HG03575 (cell line): Measurements from ENCODE around the gene ITPKB.

Experiments used
- ATAC-seq: cut with Tn5 transposase; IDR thresholded peaks from one replicate; pipeline ENCODE4 v1.9.1; 2021; ENCODE audit not compliant: unreplicated experiment, insufficient number of reproducible peaks, low FRiP score; ENCODE audit errors: extremely low read depth

ITPKB gene

DNA sequence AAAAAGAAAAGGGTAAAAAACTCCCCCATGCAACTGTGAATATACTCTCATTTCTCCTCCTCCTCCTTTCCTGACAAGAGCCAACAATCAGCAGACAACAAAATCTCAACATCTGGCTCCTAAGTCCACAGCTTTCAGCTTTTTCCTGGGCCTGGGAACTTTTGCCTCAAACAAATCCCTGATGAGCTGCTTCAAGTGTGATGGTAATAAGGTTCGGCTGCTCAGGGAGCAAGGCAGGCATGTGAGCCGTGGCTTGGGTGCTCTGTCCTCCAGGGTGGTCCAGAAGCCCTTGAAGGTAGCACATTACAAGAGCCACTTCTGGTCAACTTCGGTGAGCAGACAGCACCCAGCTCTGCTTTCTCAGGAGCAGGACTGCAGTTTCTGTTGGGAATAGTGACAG, 46.3 kb downstream of the ITPKB start:
- ATAC-seq: no peak

- ATAC-seq: no peak
These were observed 46.9 kb downstream of the ITPKB start for GRCh38 chr1:226692051-226692792.

GRCh38 chr1:226691247-226691646, 47.8 kb downstream of the ITPKB start:
- no peak for ATAC-seq

DNA sequence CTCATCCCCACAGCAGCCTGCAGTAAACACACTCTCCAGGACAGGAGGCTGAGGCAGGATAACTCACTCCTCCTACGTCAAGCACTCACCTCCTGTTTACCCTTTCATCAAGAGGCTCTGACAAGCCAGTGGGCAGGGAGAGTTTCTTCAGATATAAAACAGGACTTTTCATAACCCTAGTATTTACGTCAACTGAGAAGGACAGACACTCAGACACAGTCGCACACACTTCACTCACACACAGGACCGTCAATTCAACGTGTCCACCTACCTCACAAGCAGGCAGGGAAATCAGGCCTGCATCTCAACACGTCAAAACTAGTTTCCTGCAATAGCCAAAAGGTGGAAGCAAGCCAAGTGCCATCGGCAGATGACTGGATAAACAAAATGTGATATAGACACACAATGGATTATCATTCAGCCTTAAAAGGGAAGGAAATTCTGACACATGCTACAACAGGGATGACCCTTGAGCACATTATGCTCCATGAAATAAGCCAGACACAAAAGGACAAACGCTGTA, 48.6 kb downstream of the ITPKB start:
- ATAC-seq: no peak

- ATAC-seq: no peak
These were observed 50.3 kb downstream of the ITPKB start for GRCh38 chr1:226688808-226689207.

GRCh38 chr1:226688056-226688748, 50.9 kb downstream of the ITPKB start:
- ATAC-seq: no peak

DNA sequence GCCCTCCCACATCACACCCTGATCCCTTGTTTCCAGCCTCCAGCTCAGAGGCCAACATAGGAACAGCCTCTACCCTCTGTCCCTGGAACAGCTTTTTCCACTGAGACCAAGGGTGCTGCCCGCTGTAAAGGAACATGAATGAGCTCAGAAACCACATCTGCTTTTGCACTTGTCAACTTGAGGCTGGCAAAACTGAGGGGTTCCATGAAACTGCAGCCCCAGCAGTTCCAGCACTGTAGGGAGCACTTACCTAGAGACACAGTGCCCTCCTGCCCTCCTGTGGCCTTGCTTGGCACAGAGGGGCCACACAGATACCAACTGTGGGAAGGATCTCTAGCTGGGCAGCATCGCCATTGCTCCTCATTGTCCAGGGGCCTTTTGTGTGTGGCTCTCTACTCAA, 51.7 kb downstream of the ITPKB start:
- ATAC-seq: no peak

DNA sequence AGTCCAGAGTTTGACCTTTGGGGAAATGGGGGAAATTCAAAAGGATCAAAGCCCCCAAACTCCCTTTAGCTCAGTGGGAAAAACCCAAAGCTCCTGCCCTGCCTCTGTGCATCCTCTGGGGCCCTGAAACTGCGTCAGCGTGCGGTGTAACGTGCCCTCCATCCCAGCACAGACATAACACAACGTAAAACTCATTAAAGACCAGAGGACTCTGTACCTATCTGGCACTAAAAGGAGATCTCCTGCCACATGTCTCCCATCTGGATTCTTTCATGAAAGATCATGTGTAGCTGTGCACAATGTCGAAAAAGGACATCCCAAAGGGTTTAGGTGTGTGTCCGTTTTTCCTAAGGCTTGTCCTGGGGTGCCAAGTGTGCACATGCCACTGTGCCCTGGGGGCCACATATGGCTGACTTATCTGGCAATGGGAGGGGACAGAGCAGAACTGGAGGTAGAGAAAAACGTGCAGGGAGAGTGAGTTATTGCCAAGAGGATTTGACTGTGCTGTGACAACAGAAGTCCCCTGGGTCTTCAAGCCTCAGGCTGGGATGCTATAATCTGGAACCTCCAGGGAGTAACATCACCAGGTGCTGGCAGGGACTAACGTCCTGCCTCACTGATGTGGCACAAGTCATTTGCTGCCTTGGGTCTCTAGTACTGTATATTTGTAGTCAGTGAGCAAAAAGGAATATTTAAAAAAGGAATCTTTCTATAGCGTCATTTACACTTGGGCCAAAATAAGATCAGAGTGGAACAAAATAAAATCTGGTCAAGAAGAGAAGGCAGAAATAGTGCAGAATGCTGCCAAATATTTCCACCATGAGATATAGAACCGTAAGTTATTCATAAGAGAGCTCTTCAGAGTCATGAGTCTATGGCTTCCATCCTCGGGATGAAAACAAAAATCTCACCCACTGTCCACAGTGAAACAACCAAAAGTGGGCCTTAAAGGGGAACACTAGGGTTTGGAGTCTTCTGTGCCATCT, 52.3 kb downstream of the ITPKB start:
- no peak for ATAC-seq

GRCh38 chr1:226685196-226685820, 53.8 kb downstream of the ITPKB start:
- ATAC-seq: no peak

DNA sequence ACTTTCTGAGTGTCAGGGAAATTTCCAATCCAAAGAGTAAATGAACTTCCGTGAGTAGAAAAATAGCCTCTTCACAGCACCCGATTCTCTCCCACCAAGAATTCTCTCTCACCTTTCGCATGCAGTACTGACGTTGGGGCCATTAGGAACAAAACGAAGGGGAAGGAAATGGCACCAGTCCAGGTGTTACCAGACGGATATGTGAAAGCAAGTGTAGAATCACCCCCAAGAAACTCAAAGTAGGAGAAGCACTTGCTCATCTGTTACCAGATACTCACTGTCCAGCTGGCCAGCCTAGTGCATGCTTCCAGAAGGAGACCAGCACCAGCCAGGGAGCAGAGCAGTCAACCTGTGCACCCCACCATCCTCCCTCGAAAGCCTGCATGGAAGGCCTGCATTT, 55.1 kb downstream of the ITPKB start:
- ATAC-seq: no peak

DNA sequence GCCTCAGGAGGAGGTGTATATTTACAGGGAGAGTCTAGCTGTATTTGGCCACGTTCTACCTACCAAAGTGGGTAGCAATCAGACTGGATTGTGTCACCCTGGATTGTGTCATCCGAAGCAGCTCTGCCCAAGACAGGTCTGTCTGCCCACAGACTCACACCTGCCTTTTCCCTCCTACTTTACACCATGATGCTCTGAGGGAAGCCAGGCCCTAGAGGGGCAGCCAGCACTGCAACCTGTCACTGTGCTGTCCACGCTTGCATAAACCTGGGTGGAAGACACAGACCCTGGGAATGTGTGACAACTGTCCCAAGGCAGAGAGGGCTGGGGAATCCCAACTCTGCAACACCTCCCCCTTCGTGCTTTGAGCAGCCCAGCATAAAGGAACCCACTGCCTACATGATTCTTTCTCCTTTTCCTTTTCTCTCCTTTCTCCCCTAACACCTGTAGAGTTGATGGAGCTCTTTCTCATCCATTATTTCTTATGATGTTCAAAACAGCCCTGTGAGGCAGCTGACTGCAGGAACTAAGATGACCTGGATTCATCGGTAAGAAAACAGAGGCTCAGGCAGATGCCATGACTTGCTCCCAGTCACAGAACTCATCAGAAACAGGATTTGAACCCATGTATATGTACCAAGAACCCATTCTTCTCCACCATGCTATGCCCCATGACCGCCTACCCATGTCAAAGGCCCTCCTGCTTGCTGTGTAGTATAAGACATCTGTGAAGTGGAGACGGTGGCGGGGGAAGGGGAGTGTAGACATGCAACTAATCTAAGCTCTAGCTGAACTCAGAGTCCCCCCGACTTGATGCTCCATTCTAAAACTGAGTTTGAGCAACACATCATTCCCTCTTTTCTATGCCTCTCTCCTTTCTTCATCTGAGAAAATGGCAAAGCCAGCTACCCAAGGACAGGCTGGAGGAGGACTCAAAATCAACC, 55.9 kb downstream of the ITPKB start:
- no peak for ATAC-seq

- no peak for ATAC-seq
These were observed 57.2 kb downstream of the ITPKB start for GRCh38 chr1:226681652-226682493.

DNA sequence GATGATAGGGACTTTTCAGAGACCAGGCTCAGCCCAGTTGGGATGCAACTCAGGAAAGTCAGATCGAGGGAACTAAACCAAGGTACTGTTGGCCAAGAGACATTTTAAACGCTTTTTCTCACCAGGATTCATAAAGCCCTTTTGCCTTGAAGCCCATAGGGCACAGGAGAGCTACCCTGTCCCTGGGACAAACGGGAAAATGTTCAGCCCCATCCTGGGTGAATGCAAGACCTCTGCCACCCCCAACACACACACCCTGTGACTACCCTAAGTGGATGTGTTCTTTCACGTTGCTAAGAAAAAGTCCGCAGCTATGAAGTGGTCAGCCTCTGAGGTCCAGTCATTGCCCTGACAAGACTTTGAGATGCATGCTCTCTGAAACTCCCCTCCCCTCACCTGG, 58.4 kb downstream of the ITPKB start:
- no peak for ATAC-seq

DNA sequence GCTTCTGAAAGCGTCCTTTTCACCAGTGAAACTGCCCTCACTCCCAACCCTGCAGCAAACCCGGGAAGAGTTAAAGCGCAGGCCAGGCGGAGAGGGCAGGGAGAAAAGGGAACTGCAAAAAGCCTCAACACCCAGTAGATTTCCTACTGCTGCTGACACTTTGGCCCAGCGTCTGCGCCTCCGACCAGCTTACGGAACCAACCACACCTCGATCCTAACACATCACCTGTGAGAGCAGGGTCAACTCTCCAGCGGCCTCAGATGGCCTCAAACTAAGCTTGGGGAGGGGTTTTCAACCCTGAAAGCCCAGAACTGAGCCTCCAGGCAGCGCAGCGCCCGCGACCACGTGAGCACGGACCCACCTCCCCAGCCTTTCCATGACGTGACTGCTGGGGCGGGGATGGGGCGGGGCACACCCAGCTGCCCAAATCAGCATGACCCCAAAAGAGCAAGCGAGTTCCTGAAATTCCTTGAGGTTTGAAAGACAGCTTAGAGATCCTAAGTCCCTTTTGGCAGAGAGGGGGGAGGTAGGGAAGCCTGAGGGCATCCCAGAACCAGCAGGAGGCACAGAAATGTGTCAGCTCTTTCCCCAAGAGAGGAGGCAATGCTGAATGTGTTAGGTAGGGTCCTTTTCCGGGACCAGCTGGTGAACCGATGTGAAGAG, 59.1 kb downstream of the ITPKB start:
- no peak for ATAC-seq

DNA sequence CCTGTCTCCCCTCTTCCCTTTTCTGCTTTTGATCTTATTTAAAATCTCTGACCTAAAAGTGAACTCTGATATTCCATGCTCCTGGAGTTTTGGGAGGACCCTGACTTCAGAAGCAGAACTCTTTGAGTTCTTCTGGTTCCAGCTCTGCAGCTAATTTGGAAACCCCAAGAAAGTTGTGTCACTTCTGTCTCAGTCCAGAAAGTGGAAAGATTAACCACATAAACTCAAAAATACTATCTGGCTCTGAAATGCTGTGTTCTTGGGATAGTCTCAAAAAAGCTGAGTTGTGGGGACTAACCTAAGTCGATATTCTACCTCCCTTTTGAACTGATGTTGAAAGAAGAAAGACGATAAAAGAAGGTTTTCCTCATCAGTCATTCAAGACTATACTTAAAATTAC, 59.8 kb downstream of the ITPKB start:
- ATAC-seq: no peak

DNA sequence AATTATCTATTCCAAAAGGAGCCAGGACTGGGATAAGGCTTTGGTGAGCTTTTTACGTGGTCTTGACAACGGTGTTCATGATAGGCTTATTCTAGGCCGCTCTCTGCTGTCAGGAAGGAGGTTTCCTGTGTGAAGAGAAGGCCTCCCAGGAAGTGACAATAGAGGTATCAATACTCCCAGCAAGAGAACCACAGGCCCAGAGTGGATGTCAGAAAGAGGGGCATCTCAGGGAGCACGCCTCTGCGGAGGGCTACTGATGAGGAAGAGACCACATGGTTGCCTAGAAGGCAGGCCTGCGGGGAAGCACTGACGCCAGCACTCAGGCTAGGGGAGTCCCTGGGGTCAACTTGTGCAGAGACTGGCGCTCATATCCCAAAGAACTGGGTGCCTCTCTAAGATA, 60.4 kb downstream of the ITPKB start:
- ATAC-seq: no peak

- no peak for ATAC-seq
These were observed 60.8 kb downstream of the ITPKB start for GRCh38 chr1:226678251-226678650.
